Measurements from ENCODE around the gene C9orf43. TPM values are rescaled to one million over a fixed set of nuclear protein-coding genes. Genes with fewer than 3 reads are reported as not detected.
"Not testable (repeated sequence)": the region's sequence is repeated elsewhere in the genome, so short reads cannot be mapped to it uniquely, and the experiment has no call there.

The C9orf43 gene
- total RNA-seq, 1 experiment from 2014 or later = 1.9 TPM

GRCh38 chr9:113364951-113365350 lies 45.6 kb upstream of the C9orf43 start:
- no peak overlapping the region for H3K4me3 Mint-ChIP-seq (ENCODE audit: unreplicated experiment)
- intact Hi-C loops (cut with micrococcal nuclease; ENCODE audit: unreplicated experiment) = no loop called here
- no peaks in the 10 kb centered on the region for H3K36me3 Mint-ChIP-seq (ENCODE audit: insufficient read depth, unreplicated experiment)
- H3K9me3 Mint-ChIP-seq (ENCODE audit: unreplicated experiment) = no peaks in the 10 kb centered on the region
- H3K27me3 Mint-ChIP-seq (ENCODE audit: insufficient read depth, unreplicated experiment) = no peaks in the 10 kb centered on the region
- H3K27ac Mint-ChIP-seq (ENCODE audit: unreplicated experiment) = no peak overlapping the region
- BruUV-seq (replicated peaks) = no TSS peak
- DNase-seq = no peak
- Histone ChIP-seq H3K9me3 (no peaks in the 10 kb centered on the region), H3K4me1 (no peaks in the 10 kb centered on the region), H3K27me3 (replicated peaks; ENCODE audit: control insufficient read depth, insufficient read depth, low read length) (no peaks in the 10 kb centered on the region), H3K4me3 (ENCODE audit: low read depth, low read length) (no peak overlapping the region), H3K36me3 (ENCODE audit: control insufficient read depth, insufficient read depth, low read length) (no peaks in the 10 kb centered on the region)
- TF ChIP-seq, protein P1, sequence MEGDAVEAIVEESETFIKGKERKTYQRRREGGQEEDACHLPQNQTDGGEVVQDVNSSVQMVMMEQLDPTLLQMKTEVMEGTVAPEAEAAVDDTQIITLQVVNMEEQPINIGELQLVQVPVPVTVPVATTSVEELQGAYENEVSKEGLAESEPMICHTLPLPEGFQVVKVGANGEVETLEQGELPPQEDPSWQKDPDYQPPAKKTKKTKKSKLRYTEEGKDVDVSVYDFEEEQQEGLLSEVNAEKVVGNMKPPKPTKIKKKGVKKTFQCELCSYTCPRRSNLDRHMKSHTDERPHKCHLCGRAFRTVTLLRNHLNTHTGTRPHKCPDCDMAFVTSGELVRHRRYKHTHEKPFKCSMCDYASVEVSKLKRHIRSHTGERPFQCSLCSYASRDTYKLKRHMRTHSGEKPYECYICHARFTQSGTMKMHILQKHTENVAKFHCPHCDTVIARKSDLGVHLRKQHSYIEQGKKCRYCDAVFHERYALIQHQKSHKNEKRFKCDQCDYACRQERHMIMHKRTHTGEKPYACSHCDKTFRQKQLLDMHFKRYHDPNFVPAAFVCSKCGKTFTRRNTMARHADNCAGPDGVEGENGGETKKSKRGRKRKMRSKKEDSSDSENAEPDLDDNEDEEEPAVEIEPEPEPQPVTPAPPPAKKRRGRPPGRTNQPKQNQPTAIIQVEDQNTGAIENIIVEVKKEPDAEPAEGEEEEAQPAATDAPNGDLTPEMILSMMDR (IDR thresholded peaks at IDR 0.05; ENCODE audit: insufficient read depth in 1 of 2, low read depth in 1 of 2, low read length in 1 of 2, severe bottlenecking in 1 of 2, unreplicated experiment in 1 of 2) = no peak
- CTCF ChIA-PET = no interaction called here
- POLR2A ChIA-PET = interaction anchor here (0.6 kb wide), 1 partner anchor 54 kb away, joined by 5 read pairs; no protein-coding TSS in a partner anchor
- no peaks in the 10 kb centered on the region for H3K4me1 Mint-ChIP-seq (ENCODE audit: low read depth, unreplicated experiment)

GRCh38 chr9:113365652-113366051 lies 44.9 kb upstream of the C9orf43 start:
- DNase-seq; H3K36me3 Mint-ChIP-seq (ENCODE audit: insufficient read depth, unreplicated experiment); H3K27ac Mint-ChIP-seq (ENCODE audit: unreplicated experiment); H3K9me3 Mint-ChIP-seq (ENCODE audit: unreplicated experiment); H3K36me3 ChIP-seq (ENCODE audit: control insufficient read depth, insufficient read depth, low read length); H3K4me3 Mint-ChIP-seq (ENCODE audit: unreplicated experiment); intact Hi-C loops (cut with micrococcal nuclease; ENCODE audit: unreplicated experiment); H3K4me3 ChIP-seq (ENCODE audit: low read depth, low read length); H3K9me3 ChIP-seq; BruUV-seq (replicated peaks); H3K27me3 Mint-ChIP-seq (ENCODE audit: insufficient read depth, unreplicated experiment); H3K4me1 Mint-ChIP-seq (ENCODE audit: low read depth, unreplicated experiment); H3K27me3 ChIP-seq (replicated peaks; ENCODE audit: control insufficient read depth, insufficient read depth, low read length); CTCF ChIA-PET; H3K4me1 ChIP-seq: not testable (repeated sequence)
- POLR2A ChIA-PET = interaction anchor here (0.6 kb wide), 1 partner anchor 53 kb away, joined by 5 read pairs; no protein-coding TSS in a partner anchor

- no peak overlapping the region for H3K4me3 ChIP-seq (ENCODE audit: low read depth, low read length)
- ChIA-PET POLR2A (interaction anchor here (0.6 kb wide), 1 partner anchor 147 kb away, joined by 3 read pairs; no protein-coding TSS in a partner anchor), CTCF (interaction anchor here (0.6 kb wide), 1 partner anchor 13 kb away, joined by 3 read pairs; no protein-coding TSS in a partner anchor)
- H3K36me3 ChIP-seq (ENCODE audit: control insufficient read depth, insufficient read depth, low read length) = peaks cover 2% of the 10 kb centered on the region
- Mint-ChIP-seq H3K4me3 (ENCODE audit: unreplicated experiment) (no peak overlapping the region), H3K27ac (ENCODE audit: unreplicated experiment) (no peak overlapping the region), H3K9me3 (ENCODE audit: unreplicated experiment) (no peaks in the 10 kb centered on the region), H3K27me3 (ENCODE audit: insufficient read depth, unreplicated experiment) (no peaks in the 10 kb centered on the region), H3K4me1 (ENCODE audit: low read depth, unreplicated experiment) (no peaks in the 10 kb centered on the region), H3K36me3 (ENCODE audit: insufficient read depth, unreplicated experiment) (peaks cover 17% of the 10 kb centered on the region)
- no TSS peak for BruUV-seq (replicated peaks)
- no peaks in the 10 kb centered on the region for H3K4me1 ChIP-seq
- no peak for DNase-seq
- intact Hi-C loops (cut with micrococcal nuclease; ENCODE audit: unreplicated experiment) = no loop called here
- TF ChIP-seq, protein P1 (IDR thresholded peaks at IDR 0.05; ENCODE audit: insufficient read depth in 1 of 2, low read depth in 1 of 2, low read length in 1 of 2, severe bottlenecking in 1 of 2, unreplicated experiment in 1 of 2) = no peak
- no peaks in the 10 kb centered on the region for H3K27me3 ChIP-seq (replicated peaks; ENCODE audit: control insufficient read depth, insufficient read depth, low read length)
- H3K9me3 ChIP-seq = no peaks in the 10 kb centered on the region
These were observed 42.1 kb upstream of the C9orf43 start for GRCh38 chr9:113368348-113368981.

Measured in Caco-2 (cell line).